ENCODE data around the gene EYA3.

GRCh38 chr1:28085129-28085528, 3.3 kb downstream of the EYA3 start:
- TF ChIP-seq CTCF (IDR thresholded peaks at IDR 0.05 in 8 of 11, conservative IDR thresholded peaks at IDR 0.05 in 3 of 11) (no peak), POLR2A (IDR thresholded peaks at IDR 0.05) (no peak), POLR2AphosphoS5 (IDR thresholded peaks at IDR 0.05) (no peak)
